Stimulated activated CD8-positive, alpha-beta memory T cell treated with anti-CD3 and anti-CD28 coated beads, Interleukin-7, amount 100 ng/mL, for 24 hours (primary cell): ENCODE data around the gene CREB3L4.
"Not testable (repeated sequence)": the region's sequence is repeated elsewhere in the genome, so short reads cannot be mapped to it uniquely, and the experiment has no call there.

Experiments
- DNase-seq: peaks from one replicate; pipeline ENCODE4 v3.0.0-alpha.2; 2020; ENCODE audit warnings: low read depth

Gene CREB3L4

DNA sequence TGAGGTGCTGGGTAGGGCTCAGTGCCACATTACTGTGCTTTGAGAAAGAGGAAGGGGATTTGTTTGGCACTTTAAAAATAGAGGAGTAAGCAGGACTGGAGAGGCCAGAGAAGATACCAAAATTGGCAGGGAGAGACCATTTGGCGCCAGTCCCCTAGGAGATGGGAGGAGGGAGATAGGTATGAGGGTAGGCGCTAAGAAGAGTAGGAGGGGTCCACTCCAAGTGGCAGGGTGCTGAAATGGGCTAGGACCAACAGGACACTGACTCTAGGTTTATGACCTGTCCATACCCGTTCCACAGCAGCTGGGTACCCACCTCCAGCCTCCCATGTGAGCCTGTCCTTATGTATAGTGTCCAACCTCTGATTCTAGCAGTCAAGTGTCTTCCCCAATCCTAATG, 8.2 kb upstream of the CREB3L4 start:
- no peak for DNase-seq

DNA sequence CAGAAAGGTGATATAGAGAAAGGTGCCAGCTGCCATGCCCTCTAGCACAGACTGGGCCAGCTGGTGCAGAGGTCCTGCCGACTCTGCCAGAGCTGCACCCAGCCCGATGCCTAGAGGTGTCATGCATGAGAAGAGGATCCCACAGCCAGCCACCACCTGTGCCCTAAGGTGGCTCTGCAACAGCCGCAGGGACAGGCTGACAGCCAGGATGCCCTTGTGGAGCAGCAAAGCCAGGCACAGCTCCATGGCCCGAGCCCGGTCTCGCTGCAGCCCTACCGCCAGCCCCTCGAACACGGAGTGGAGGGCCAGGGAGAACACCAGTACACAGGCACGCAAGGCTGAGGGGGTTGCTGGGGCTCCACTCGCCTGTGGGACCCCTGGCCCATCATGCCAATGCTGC, 7.5 kb upstream of the CREB3L4 start:
- no peak for DNase-seq

DNA sequence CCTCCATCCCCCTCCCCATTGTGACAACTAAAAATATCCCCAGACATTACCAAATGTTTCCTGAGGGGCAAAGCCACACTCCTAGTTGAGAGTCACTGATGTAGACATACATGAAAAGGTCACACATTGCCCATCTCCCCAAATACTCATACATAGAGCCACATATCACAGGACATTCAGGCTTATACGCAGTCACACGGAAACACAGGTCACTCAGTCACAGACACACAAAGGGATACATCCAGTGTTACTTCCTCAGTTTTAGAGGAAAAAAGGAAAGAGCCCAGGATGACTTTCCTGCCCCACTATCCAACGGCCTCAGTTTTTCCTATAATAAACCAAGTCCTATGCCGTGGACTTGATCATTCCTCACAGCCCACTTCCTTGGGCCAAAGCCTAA, 6.3 kb upstream of the CREB3L4 start:
- no peak for DNase-seq

DNA sequence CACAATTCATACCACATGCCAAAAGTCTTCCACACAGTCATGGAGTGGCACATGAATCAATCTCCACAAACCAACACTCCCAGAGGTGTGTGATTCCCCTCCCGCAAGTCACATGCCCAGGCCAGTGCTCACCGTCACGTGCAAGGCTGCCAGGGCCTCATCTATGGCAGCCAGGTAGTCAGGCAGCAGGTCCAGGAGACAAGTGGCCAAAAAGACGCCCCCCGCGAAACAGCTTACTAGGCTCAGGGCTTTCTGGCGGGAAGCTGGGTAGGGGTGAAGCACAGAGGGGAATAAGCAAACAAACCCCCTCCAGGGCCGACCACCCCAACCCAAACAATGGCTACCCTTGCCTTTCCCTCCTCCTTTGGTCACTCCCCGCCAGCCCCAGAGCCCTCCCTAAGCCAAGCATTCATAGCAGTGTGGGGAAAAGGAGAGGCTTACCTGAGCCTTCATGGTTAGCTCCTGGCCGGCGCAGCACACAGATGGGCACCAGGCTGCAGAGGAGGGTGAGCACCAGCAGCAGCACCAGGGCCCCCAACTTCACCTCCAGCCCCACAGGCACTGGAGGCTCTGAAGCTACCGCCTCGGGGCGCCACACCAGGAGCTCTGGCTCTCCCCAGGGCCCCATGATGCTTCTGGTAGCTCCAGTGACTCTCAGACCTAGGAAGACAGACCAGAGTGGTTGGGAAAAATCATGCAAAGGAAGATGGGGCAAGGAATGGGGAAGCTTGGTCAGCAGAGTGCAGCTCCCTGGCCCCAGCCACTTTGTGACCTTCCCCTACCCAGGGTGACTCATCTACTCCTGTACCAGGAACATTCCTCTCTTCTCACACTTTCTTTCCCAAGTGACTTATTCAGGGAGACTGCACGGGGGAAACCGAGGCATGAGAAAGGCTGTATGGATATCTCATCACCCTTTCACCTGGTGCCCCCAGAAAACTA, 5.3 kb upstream of the CREB3L4 start:
- DNase-seq, result no peak

DNA sequence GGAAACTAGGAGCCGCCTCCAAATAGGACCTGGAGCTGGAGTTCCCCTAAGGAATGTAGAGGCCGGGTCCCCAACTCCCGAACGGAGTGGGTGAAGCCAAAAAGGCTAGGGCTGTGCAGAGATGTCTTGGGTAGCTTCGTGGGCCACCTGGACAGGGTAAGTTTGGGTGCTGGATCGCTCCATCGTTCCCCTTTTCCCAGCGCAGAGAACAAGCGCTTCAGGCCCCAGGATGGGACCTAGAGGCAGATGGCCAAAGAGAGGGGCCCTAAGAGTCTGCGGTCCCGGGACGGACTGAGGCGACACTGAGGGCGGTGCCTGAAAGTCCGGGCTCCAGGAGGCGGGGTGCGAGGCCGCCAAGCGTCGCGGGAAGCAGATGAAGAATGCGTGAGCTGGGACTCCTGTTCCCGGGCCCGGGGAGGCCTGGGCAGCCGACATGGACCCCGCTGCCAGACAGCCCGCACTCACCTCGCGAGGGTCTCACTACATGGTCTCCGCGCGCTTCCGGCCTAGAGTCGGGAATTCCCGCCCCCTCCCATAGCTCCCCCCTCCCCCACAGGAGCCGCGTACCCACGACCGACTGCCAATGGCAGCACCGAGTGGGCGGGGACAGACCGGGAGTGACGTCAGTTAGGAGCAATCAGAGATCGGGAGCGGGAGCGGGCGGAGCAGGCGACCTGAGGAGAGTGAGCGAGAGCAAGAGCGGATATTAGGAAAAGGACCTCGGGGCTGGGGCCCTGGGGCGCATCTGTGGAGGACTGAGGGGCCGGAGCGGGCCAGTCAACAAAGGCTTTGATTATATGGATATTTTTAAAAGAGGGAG, 4.5 kb upstream of the CREB3L4 start, which contains the start of gene SLC39A1:
Gene SLC39A1 (minus strand): TSS at position 508 of the 820 bp plus-strand sequence. CDS start 822 bp downstream, outside the sequence.
- peak; percentile 94 for DNase-seq

DNA sequence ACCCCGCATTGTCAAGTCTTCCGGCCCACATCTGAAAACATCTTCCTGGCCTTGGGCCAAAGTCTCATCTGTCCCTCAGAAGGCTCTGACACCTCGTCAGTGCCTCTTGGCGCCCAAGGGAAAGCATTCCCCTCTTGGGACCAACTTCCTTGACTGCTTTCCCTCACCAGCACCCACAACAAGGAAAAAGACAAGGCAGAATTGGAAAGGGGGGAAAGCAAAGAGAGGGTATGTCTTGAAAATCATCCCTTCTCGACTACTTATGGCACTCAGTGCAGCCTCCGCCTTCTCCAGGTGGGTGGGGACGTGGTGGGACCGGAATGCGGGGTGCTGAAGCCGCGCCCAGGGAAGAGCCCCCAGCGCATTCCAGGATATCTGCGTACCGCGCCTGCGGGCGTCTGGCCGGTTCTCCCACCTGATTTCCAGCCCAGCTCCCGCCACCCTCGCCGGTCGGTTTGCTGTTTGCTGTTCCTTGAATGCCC, 3.8 kb upstream of the CREB3L4 start:
- DNase-seq, result no peak

DNA sequence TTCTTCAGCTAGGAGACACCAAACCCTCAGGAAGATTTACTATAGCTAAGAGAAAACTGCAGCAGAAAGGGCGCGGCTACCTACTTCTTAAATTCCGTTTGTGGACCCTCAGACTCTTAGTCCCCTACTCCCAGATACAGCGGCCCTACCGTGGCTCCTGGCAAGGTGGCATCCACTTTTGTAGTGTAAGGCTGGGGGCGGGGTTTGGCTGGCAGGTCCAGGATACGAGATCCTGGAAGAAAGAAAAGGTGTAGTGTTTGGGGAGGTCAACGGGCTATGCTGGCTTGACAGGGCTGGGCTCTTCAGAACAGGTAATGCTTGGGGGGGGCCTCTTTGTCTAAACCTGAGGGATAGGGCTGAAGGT, 280 bp downstream of the CREB3L4 start:
- no peak for DNase-seq

DNA sequence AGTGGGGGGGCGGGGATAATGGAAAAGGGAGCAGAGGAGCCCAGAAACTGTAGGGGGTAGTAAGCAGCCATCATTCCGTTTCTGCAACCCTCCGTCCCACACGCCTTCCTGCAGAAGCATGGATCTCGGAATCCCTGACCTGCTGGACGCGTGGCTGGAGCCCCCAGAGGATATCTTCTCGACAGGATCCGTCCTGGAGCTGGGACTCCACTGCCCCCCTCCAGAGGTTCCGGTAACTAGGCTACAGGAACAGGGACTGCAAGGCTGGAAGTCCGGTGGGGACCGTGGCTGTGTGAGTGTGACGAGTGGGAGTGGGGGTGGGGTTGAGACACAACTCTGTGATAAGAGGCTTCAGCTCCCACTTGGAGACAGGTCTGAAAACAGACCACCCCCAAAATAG, 706 bp downstream of the CREB3L4 start:
- DNase-seq, result no peak

DNA sequence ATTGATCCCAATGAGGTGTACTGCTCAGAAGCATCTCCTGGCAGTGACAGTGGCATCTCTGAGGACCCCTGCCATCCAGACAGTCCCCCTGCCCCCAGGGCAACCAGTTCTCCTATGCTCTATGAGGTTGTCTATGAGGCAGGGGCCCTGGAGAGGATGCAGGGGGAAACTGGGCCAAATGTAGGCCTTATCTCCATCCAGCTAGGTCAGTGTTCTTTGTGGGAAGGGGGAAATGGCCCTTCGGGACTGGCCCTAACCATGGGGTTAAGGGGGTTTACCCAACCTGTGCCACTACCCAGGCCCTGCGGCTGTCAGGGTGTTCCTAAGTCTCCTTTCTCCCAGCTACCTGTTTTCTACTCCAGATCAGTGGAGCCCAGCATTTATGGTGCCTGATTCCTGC, 1.3 kb downstream of the CREB3L4 start:
- DNase-seq, result no peak

DNA sequence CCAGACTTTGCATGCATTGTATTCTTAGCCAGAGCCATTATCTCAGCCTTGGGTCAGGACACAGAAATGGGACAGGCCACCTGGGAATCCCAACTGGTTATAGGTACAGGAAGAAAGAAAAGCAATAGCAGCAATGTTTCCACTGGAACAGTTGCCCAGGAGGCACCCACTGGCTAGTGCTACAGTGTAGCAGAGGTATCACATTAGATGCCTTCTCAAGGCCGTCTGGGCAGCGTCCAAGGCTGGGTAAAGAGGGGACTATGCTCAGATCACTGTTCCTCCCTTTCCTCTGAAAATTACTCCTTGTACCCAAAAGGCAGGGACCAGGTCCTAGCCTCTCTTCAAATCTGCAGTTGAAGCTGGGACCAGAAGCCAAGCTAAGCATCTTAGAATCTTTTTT, 2.6 kb downstream of the CREB3L4 start:
- DNase-seq, result no peak

DNA sequence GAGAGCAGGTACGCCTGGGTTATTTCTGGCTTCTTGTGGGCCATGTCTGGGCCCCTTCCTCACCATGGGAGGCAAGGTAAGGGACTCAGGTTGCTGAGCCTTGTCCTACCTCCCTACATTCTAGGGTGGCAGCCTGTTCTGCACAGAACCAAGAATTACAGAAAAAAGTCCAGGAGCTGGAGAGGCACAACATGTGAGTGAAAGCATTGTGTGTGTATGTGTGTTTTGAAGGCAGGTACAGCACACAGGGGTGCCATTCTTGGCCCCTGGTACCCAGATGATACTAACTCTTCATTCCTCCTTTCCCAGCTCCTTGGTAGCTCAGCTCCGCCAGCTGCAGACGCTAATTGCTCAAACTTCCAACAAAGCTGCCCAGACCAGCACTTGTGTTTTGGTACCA, 5.4 kb downstream of the CREB3L4 start:
- no peak for DNase-seq

DNA sequence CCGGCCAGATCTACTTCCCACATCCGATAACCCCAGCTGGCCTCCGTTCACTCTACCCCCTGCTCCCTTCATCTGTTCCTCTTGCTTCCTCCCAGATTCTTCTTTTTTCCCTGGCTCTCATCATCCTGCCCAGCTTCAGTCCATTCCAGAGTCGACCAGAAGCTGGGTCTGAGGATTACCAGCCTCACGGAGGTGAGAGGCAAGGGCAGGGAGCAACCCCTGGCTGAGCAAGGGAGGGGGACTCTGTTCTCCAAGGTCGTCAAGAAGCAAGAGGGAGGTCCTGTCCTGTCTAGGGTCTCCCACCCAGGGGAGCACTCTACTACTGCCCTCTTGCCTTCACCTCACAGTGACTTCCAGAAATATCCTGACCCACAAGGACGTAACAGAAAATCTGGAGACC, 5.8 kb downstream of the CREB3L4 start:
- DNase-seq, result no peak

DNA sequence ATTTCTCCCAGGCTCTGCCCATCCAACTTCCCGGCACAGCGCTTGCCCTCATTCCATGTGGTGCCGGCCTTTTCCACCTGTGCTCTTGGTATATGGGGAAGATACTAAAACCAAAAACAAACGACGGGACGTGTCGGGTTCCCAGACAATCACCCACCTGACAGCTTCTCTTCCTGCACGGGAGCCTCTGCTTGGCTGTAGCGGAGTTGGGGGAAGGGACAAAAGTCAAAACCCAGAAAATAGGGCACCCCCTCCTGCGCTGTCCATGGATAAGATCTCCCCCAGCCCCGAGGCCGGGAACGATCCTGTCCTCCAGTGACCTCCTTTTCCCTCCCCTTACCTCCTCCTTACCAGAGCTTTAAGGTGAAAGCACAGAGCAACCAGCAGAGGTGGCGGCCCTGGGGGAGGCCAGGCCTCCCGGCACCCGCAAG, 9.1 kb downstream of the CREB3L4 start:
- DNase-seq, result no peak

DNA sequence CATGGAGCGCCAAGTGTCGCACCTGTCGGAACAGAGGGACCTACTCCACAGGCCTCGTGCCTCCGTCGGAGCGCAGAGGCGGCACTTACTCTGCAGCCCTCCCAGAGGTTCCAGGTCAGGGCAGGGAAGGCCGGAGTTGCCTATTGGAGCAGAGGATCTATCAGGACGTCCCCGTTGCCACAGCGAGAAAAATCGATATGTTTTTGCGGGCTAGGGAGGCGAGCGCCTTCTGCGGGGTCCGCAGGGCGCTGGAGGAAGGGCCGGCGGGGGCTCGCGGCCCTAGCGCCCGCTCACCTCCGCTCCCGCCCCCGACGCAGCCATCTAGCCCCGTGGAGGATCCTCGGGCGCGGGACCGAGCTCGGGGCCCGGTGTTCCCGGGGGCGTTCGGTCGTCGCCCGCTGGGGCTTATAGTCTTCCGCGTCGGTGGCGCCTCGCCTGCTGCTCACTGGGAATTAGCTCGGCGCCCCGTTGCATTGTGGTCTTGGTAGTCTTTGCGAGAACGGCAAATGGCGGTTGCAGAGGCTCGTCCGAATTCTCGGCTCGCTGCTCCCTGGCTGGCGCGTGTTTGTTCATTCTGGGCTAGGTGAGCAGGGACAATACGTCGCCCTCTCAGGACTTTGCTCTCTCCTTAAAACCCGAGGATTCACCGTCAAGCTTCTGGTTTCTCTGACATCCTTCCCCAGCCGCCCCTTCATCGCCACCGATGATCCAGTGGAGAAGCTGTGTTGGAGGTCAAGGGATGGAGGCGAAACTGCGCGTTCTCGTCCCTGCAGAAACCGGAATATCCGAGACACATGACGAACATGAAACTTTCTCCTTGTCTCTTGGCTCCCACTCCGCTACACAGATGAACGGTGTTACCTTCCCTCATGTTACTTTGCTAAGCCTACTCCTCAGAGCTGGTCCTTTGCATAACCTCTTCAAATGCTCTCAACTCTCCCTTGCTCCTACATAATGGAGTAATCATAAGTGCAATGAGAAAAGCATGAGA, 9.8 kb downstream of the CREB3L4 start, which contains the start of gene JTB:
Gene JTB (minus strand): TSS at position 425 of the 991 bp plus-strand sequence. CDS start 422 bp downstream, at position 3.
- peak; percentile 69 for DNase-seq

DNA sequence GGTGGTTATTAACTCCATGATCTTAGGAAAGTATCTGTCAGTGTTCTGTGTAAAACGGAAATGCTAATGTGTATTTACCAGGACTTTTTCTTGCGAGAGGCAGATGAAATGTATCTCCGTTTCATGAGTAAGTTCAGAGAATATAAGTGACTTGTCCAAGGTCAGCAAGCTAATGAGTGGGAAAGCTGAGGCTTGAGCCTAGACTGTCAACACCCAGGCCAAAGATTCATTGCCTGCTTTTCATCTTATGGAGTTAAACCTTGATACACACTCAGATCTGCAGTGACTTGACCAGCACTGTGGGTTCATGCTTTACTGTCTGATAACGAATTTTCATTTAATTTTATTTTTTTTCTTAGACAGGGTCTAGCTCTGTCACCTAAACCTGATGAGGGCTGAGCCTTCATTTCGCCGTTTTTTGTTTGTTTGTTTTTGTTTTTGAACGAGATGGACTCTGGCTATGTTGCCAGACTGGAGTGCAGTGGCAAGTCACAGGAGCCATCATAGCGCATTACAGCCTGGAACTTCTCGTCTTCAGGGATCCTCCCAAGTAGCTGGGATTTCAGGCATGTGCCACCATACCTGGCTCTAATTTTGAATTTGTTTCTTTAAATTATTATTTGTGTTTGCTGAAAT, 10.7 kb downstream of the CREB3L4 start:
- DNase-seq, result no peak

DNA sequence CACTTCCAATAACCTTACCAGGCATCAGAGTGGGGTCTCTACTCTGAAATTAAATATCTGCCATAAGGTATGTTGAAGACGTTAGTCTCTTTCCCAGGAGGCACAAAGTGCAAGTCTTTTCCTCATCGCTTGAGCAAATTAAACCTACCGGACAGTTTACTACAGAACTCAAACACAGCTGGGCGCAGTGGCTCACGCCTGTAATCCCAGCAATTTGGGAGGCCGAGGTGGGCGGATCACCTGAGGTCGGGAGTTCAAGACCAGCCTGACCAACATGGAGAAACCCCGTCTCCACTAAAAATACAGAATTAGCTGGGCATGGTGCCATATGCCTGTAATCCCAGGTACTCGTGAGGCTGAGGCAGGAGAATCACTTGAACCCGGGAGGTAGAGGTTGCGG, 11.4 kb downstream of the CREB3L4 start:
- DNase-seq, result not testable (repeated sequence)

DNA sequence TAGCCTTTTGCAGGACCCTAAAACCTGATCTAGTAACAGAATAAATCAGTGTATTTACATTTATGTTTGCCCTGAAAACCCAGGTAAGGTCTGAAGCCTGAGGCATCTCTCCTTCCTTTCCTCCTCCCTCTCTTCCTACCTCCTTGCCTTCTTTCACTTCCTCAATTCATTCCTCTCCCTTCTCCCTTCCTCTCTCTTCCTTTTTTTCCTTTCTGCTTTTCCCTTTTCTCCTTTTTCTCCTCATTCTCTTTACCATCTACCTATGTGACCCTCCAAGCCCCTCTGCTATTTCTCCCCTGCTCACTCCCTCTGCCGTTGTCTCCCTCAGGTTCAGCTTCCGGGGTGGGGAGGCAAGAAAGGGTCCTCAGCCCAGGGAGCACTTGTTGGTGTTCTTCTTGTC, 14.0 kb downstream of the CREB3L4 start:
- DNase-seq, result not testable (repeated sequence)

DNA sequence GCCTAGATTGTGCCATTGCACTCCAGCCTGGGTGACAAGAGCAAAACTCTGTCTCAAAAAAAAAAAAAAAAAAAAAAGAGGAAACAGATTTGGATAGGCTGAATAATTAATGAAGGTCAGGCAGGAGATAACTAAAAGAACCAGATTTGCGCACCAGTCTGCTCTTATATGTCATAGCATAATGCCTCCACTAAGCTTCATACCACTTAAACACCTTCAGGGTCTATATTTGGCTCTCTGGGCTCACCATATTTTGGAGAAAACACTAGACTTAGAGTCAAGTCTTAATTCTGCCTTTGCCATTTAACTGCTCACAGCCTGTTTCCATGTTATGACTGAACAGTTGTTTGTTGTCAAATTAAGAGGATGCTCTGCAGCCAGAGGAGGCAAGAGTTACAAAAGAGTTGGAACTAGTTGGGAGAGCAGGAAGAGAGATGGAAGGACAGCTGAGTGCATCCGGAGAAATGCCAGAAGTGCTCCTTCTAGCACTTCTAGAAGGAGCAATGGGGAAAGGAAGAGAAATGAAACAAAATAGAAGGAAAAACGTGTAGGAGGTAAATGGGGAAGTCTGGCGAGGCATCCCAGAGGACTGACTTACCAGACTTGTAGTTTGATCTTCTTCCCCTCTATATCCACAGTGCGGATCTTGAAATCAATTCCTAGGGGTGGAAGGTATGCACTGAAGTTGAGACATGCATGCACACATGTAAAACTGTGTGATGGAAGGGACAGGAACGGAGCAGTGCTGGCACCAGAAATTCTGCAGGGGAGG, 16.6 kb downstream of the CREB3L4 start:
- DNase-seq, result no peak

DNA sequence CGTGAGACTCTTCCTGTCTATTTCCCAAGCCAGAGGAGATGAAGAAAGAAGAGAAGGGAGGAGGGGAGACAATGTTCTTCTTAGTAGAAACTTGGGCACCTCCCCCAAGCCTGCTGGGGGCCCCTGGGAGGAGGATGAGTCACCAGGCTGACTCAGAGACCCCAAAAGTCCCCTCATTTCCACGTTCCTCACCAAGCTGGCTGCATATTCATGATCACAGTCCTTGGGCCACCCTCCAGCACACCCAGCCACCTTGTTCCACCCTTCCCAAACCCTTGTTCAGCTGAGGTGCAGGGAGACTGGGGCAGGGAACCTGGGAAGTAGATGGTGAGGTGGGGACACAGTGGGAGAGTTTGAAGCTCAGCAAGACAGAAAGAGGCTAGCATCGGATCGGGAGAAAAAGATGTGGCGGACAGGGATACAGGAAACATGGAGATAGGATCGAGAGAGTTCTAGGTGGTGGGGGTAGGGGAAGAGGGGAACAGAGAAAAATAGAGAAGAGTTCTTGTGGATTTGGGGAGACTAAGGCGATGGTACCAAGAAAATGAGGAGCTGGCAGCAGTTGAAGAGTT, 17.7 kb downstream of the CREB3L4 start:
- no peak for DNase-seq
